Subcutaneous abdominal adipose tissue (tissue), 5 donors: Measurements from ENCODE around the gene B3GALT5.

Experiments used
- H3K27ac ChIP-seq: one replicate; pipeline ENCODE4 v1.7.0; 2013; ENCODE audit warnings: low read depth, mild to moderate bottlenecking, inconsistent platforms, low read length, moderate library complexity
- H3K27me3 ChIP-seq, 5 donors: one replicate each; pipeline ENCODE4 v1.7.0; 2013; ENCODE audit warnings: low read length in 5 of 5, inconsistent platforms in 1 of 5; ENCODE audit not compliant: control insufficient read depth in 5 of 5, insufficient read depth in 4 of 5
- H3K36me3 ChIP-seq, 5 donors: one replicate each; pipeline ENCODE4 v1.7.0; 2013; ENCODE audit warnings: low read length in 5 of 5; ENCODE audit not compliant: control insufficient read depth in 5 of 5, insufficient read depth in 5 of 5
- H3K4me1 ChIP-seq, 5 donors: one replicate each; pipeline ENCODE4 v1.7.0; 2013; ENCODE audit warnings: low read length in 5 of 5, mild to moderate bottlenecking in 3 of 5, moderate library complexity in 1 of 5; ENCODE audit not compliant: control insufficient read depth in 5 of 5, insufficient read depth in 5 of 5
- H3K4me3 ChIP-seq, 5 donors: one replicate each; pipeline ENCODE4 v1.7.0; 2013; ENCODE audit warnings: low read length in 5 of 5, low read depth in 1 of 5
- H3K9ac ChIP-seq, 5 donors: one replicate each; pipeline ENCODE4 v1.7.0; 2013; ENCODE audit warnings: low read length in 5 of 5, mild to moderate bottlenecking in 4 of 5, moderate library complexity in 3 of 5
- H3K9me3 ChIP-seq, 5 donors: one replicate each; pipeline ENCODE4 v1.7.0; 2013; ENCODE audit warnings: low read length in 5 of 5; ENCODE audit not compliant: control insufficient read depth in 5 of 5
- donor health status: healthy.
- donor health status: healthy.
- donor health status: healthy.
- donor health status: healthy.
- donor health status: healthy.

B3GALT5 gene

GRCh38 chr21:39630191-39630591 lies 17.5 kb downstream of the B3GALT5 start:
- Histone ChIP-seq H3K9me3 (no peaks in the 10 kb centered on the region), H3K36me3 (no peaks in the 10 kb centered on the region), H3K27me3 (peaks cover 0 to 8% (median 3%) of the 10 kb centered on the region in 5 donors), H3K9ac (no peak overlapping the region), H3K27ac (no peak overlapping the region), H3K4me1 (no peaks in the 10 kb centered on the region), H3K4me3 (no peak overlapping the region)

- Histone ChIP-seq H3K27ac (no peak overlapping the region), H3K9me3 (no peaks in the 10 kb centered on the region), H3K27me3 (peaks cover 0 to 8% (median 3%) of the 10 kb centered on the region in 5 donors)
Measured at GRCh38 chr21:39630827-39631226, 18.1 kb downstream of the B3GALT5 start.

GRCh38 chr21:39631842-39632562 lies 19.3 kb downstream of the B3GALT5 start:
- H3K27me3 ChIP-seq: peaks cover 5 to 11% (median 9%) of the 10 kb centered on the region in 5 donors
- H3K4me3 ChIP-seq: no peak overlapping the region
- H3K36me3 ChIP-seq: no peaks in the 10 kb centered on the region
- no peak overlapping the region for H3K9ac ChIP-seq
- H3K9me3 ChIP-seq: no peaks in the 10 kb centered on the region
- no peaks in the 10 kb centered on the region for H3K4me1 ChIP-seq
- H3K27ac ChIP-seq: no peak overlapping the region

More at GRCh38 chr21:39630827-39631226, 18.1 kb downstream of the B3GALT5 start:
- H3K4me3 ChIP-seq: no peak overlapping the region
- no peaks in the 10 kb centered on the region for H3K4me1 ChIP-seq
- H3K9ac ChIP-seq: no peak overlapping the region
- H3K36me3 ChIP-seq: no peaks in the 10 kb centered on the region

DNA sequence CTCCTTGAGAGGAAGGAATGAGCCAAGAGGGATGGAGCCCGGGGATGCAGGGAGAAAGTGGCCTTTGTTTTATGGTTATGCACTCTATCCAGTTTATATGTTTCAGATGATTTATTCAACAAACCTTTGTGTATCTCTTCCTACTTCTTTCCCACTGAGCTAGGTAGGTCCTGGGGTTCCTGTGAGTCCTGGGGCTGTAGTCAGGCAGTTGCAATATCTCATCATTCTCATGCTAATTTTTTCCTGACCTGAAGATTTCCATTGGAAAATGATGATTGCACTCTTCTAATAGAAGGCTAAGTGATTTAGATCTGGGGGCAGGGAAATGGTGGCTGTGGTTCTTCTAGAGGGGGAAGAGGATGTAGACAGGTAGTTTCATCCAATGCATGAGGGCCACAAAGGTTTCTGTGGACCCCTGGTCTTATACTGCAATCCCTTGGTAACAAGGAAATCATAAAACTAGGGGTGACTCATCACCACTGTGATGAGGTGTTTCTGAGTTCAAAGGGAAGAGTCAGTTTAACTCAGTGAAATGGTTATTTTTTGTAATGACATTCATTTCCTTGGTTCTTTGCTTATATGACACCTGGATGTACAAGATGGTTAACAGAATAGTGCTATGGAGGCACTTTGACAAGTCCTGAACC lies 20.2 kb downstream of the B3GALT5 start:
- no peaks in the 10 kb centered on the region for H3K4me1 ChIP-seq
- no peak overlapping the region for H3K9ac ChIP-seq
- no peaks in the 10 kb centered on the region for H3K9me3 ChIP-seq
- peaks cover 9 to 15% (median 12%) of the 10 kb centered on the region in 5 donors for H3K27me3 ChIP-seq
- no peak overlapping the region for H3K27ac ChIP-seq
- no peak overlapping the region for H3K4me3 ChIP-seq
- no peaks in the 10 kb centered on the region for H3K36me3 ChIP-seq

DNA sequence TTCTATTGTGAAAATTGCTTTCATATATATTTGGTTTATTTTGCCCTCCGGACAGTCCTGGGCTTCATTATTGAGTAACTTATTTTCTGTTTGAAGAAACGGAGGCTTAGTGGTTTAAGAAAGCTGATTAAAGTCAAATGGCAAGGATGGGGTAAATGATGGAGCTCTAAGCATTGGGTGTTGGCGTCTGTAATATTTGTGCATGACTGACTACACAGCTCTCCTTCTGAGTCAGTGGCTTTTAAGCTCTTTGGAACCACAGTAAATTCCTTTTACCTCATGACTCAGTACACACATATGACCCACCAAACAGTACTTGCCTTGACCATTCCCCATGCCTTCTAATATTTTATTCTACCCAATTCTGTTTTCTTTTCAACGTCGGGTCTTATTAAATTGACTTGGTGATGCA lies 21.0 kb downstream of the B3GALT5 start:
- no peak overlapping the region for H3K9ac ChIP-seq
- peaks cover 12 to 20% (median 17%) of the 10 kb centered on the region in 5 donors for H3K27me3 ChIP-seq
- no peaks in the 10 kb centered on the region for H3K4me1 ChIP-seq
- H3K36me3 ChIP-seq: no peaks in the 10 kb centered on the region
- H3K9me3 ChIP-seq: no peaks in the 10 kb centered on the region
- no peak overlapping the region for H3K4me3 ChIP-seq
- H3K27ac ChIP-seq: no peak overlapping the region

- H3K27me3 ChIP-seq: peaks cover 12 to 22% (median 17%) of the 10 kb centered on the region in 5 donors
- H3K9ac ChIP-seq: no peak overlapping the region
- no peaks in the 10 kb centered on the region for H3K4me1 ChIP-seq
- H3K4me3 ChIP-seq: no peak overlapping the region
- H3K27ac ChIP-seq: no peak overlapping the region
- no peaks in the 10 kb centered on the region for H3K36me3 ChIP-seq
- H3K9me3 ChIP-seq: no peaks in the 10 kb centered on the region
Measured at GRCh38 chr21:39634507-39634906, 21.8 kb downstream of the B3GALT5 start.

GRCh38 chr21:39637197-39637970 lies 24.6 kb downstream of the B3GALT5 start:
- no peak overlapping the region for H3K9ac ChIP-seq
- peaks cover 5 to 28% (median 17%) of the 10 kb centered on the region in 5 donors for H3K27me3 ChIP-seq
- H3K4me3 ChIP-seq: no peak overlapping the region
- no peaks in the 10 kb centered on the region for H3K4me1 ChIP-seq
- no peaks in the 10 kb centered on the region for H3K9me3 ChIP-seq
- no peaks in the 10 kb centered on the region for H3K36me3 ChIP-seq
- no peak overlapping the region for H3K27ac ChIP-seq

DNA sequence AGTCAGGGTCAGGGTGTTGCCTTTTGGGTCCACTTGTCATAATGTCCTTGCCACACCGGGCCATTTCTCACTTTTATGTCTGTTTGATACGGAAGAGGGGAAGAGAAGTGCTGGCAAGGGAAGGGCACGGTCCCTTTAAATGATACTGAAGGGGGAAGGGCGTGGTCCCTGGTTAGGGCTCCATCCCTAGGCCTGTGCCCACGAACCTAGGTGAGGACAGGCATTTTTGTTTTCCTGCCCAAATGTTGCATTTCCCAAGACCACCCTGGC lies 25.2 kb downstream of the B3GALT5 start:
- Histone ChIP-seq H3K27ac (no peak overlapping the region), H3K27me3 (peaks cover 5 to 28% (median 17%) of the 10 kb centered on the region in 5 donors), H3K9me3 (no peaks in the 10 kb centered on the region), H3K36me3 (no peaks in the 10 kb centered on the region), H3K4me3 (no peak overlapping the region), H3K4me1 (no peaks in the 10 kb centered on the region), H3K9ac (no peak overlapping the region)

- no peaks in the 10 kb centered on the region for H3K36me3 ChIP-seq
- H3K4me1 ChIP-seq: no peaks in the 10 kb centered on the region
- no peak overlapping the region for H3K4me3 ChIP-seq
- no peak overlapping the region for H3K9ac ChIP-seq
- peaks cover 5 to 28% (median 17%) of the 10 kb centered on the region in 5 donors for H3K27me3 ChIP-seq
- no peaks in the 10 kb centered on the region for H3K9me3 ChIP-seq
- H3K27ac ChIP-seq: no peak overlapping the region
Measured at GRCh38 chr21:39638281-39638680, 25.5 kb downstream of the B3GALT5 start.

DNA sequence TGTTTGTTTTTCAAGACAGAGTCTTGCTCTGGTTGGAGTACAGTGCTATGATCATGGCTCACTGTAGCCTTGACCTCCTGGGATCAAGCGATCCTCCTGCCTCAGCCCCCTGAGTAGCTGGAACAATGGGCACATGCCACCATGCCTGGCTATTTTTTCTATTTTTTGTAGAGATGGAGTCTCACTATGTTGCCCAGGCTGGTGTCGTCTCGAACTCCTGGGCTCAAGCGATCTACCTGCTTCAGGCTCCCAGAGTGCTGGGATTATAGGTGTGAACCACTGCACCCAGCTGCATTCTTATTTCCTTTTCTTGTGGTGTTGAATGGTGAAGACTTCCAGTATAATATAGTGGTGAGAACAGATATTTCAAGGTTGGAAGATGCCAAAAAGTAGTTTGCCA lies 28.0 kb downstream of the B3GALT5 start:
- H3K4me3 ChIP-seq: no peak overlapping the region
- H3K27ac ChIP-seq: no peak overlapping the region
- H3K27me3 ChIP-seq: peaks cover 5 to 28% (median 20%) of the 10 kb centered on the region in 5 donors
- H3K4me1 ChIP-seq: no peaks in the 10 kb centered on the region
- H3K9ac ChIP-seq: no peak overlapping the region
- no peaks in the 10 kb centered on the region for H3K9me3 ChIP-seq
- no peaks in the 10 kb centered on the region for H3K36me3 ChIP-seq
